ENCODE data around the gene BMAL1. TPM values are rescaled to one million over a fixed set of nuclear protein-coding genes. Genes with fewer than 3 reads are reported as not detected.

The BMAL1 gene
- total RNA-seq, 1 donor, result 13.0 TPM

DNA sequence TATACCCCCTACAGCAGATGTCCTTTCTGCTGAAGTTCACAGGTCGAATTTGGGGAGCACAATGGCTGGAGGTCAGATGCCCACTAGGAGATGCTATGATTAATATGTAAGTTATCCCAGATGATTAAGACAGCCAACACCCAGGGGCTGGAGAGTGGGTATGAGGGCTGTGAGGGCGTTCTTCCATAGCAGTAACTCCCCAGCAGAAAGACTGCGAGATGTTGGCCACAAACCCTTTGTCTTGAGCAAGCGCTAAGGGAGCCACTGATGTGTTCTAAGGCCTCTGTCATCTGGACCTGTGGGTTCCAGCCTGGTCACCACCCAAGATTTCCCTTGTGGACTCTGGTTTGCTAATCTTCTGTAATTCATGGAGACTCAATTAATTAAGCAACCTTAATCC lies 77.6 kb downstream of the BMAL1 start:
- TF ChIP-seq, protein P1, sequence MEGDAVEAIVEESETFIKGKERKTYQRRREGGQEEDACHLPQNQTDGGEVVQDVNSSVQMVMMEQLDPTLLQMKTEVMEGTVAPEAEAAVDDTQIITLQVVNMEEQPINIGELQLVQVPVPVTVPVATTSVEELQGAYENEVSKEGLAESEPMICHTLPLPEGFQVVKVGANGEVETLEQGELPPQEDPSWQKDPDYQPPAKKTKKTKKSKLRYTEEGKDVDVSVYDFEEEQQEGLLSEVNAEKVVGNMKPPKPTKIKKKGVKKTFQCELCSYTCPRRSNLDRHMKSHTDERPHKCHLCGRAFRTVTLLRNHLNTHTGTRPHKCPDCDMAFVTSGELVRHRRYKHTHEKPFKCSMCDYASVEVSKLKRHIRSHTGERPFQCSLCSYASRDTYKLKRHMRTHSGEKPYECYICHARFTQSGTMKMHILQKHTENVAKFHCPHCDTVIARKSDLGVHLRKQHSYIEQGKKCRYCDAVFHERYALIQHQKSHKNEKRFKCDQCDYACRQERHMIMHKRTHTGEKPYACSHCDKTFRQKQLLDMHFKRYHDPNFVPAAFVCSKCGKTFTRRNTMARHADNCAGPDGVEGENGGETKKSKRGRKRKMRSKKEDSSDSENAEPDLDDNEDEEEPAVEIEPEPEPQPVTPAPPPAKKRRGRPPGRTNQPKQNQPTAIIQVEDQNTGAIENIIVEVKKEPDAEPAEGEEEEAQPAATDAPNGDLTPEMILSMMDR (IDR thresholded peaks at IDR 0.05; ENCODE audit: extremely low read depth, low read depth, low read length), result no peak
- H3K4me2 ChIP-seq (ENCODE audit: insufficient read depth, low read length), result no peak overlapping the region

DNA sequence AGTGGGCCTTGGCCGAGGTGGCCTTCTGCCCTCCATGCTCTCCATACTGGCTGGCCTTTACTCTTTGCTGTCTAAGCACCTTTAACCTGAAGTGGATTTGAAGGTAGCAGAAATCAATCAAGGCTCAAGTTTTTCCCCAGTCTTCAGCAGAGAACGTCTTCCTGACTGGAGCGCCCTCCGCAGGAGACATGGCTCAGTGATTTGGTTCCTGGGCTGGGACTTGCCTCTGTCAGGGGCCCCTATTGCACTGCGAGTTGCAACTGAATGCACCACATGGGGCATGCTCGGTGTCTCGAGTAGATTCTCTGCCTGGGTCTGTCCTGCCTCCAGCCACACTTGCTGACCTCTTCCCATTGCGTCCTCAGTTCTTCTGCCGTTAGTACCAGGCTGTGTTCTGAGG lies 79.6 kb downstream of the BMAL1 start:
- Histone ChIP-seq H2AFZ (ENCODE audit: low read length) (no peak overlapping the region), H4K20me1 (ENCODE audit: insufficient read depth, low read length) (no peaks in the 10 kb centered on the region), H3K79me2 (ENCODE audit: insufficient read depth, low read length) (no peaks in the 10 kb centered on the region), H3K9me3 (ENCODE audit: low read depth, low read length) (no peaks in the 10 kb centered on the region), H3K27ac (ENCODE audit: low read depth, low read length) (no peak overlapping the region), H3K4me2 (ENCODE audit: insufficient read depth, low read length) (no peak overlapping the region), H3K27me3 (ENCODE audit: insufficient read depth, low read length) (no peaks in the 10 kb centered on the region), H3K4me3 (ENCODE audit: insufficient read depth, low read length) (no peak overlapping the region), H3K36me3 (ENCODE audit: insufficient read depth, low read length) (peaks cover 19% of the 10 kb centered on the region), H3K4me1 (ENCODE audit: insufficient read depth, low read length) (no peaks in the 10 kb centered on the region)
- no peak for DNase-seq (ENCODE audit: insufficient read length, low spot score, missing footprints)
- TF ChIP-seq, protein P1 (IDR thresholded peaks at IDR 0.05; ENCODE audit: extremely low read depth, low read depth, low read length), result no peak

More for the DNA sequence above, 77.6 kb downstream of the BMAL1 start:
- Histone ChIP-seq H3K9me3 (ENCODE audit: low read depth, low read length) (no peaks in the 10 kb centered on the region), H3K27me3 (ENCODE audit: insufficient read depth, low read length) (no peaks in the 10 kb centered on the region), H3K4me3 (ENCODE audit: insufficient read depth, low read length) (no peak overlapping the region), H3K79me2 (ENCODE audit: insufficient read depth, low read length) (no peaks in the 10 kb centered on the region), H3K27ac (ENCODE audit: low read depth, low read length) (no peak overlapping the region), H3K36me3 (ENCODE audit: insufficient read depth, low read length) (peaks cover 8% of the 10 kb centered on the region), H3K4me1 (ENCODE audit: insufficient read depth, low read length) (no peaks in the 10 kb centered on the region), H4K20me1 (ENCODE audit: insufficient read depth, low read length) (no peaks in the 10 kb centered on the region), H2AFZ (ENCODE audit: low read length) (no peak overlapping the region)
- DNase-seq (ENCODE audit: insufficient read length, low spot score, missing footprints), result no peak

DNA sequence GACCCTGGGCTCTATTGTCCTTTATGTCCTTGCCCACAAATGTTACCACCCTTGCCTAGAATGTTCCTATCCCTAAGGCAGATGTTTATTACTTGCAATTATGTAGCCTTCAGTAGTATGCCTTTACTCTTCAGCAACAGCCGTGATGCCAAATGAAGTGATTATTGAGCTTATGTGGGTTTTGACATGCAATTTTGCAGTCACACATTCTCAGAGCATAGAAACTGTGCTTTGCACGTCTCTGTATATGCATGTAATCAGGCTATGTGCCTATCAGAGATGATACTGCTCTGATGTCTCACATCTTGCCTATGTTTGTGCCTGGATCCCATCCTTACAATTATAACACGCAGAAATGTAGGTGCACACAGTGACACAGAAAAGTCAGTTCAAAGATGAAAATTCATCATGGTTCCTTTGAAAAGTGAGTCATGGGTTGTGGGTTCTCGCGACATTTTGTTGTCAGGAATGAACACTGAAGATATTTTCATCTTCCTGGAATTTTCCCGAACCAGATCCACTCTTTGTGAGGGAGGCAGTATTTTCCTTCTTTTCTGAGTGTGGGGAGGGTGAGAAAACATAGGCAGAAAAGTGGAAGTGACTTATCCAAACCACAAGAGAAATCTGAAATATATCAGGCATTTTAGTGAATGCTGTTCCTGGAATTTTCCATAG lies 81.1 kb downstream of the BMAL1 start:
- H3K27ac ChIP-seq (ENCODE audit: low read depth, low read length), result peak overlapping the region; percentile 17
- peak overlapping the region; percentile 10 for H3K4me3 ChIP-seq (ENCODE audit: insufficient read depth, low read length)
- peak overlapping the region; percentile 45 for H3K4me2 ChIP-seq (ENCODE audit: insufficient read depth, low read length)
- H3K27me3 ChIP-seq (ENCODE audit: insufficient read depth, low read length), result no peaks in the 10 kb centered on the region
- H4K20me1 ChIP-seq (ENCODE audit: insufficient read depth, low read length), result no peaks in the 10 kb centered on the region
- TF ChIP-seq, protein P1 (IDR thresholded peaks at IDR 0.05; ENCODE audit: extremely low read depth, low read depth, low read length), result no peak
- no peaks in the 10 kb centered on the region for H3K4me1 ChIP-seq (ENCODE audit: insufficient read depth, low read length)
- peaks cover 19% of the 10 kb centered on the region for H3K36me3 ChIP-seq (ENCODE audit: insufficient read depth, low read length)
- no peaks in the 10 kb centered on the region for H3K9me3 ChIP-seq (ENCODE audit: low read depth, low read length)
- DNase-seq (ENCODE audit: insufficient read length, low spot score, missing footprints), result no peak
- H2AFZ ChIP-seq (ENCODE audit: low read length), result peak overlapping the region; percentile 8
- no peaks in the 10 kb centered on the region for H3K79me2 ChIP-seq (ENCODE audit: insufficient read depth, low read length)

DNA sequence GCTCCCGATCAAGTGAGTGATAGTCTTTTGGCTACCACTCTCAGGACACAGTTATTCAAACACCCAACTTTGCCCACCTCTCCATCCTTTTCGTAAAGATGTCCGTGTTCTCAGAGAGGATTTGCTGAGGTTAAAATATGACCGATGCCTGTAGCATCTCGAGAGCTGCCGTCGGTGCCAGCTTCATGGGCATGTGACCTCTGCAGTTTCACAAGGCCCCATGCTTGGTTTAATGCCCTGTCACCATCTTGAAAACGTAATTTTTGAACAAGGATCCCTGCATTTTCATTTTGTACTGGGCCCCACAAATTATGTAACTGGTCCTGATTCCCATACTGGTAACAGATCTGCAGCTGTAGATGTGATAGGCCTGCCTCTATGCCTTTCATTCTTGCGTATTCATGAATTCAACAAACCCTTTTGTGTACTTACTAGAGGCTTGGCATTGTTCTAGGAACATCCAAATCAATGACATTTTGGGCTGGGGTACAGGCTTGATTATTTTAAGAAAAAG lies 85.1 kb downstream of the BMAL1 start:
- H3K27me3 ChIP-seq (ENCODE audit: insufficient read depth, low read length), result no peaks in the 10 kb centered on the region
- H2AFZ ChIP-seq (ENCODE audit: low read length), result no peak overlapping the region
- no peaks in the 10 kb centered on the region for H4K20me1 ChIP-seq (ENCODE audit: insufficient read depth, low read length)
- H3K9me3 ChIP-seq (ENCODE audit: low read depth, low read length), result no peaks in the 10 kb centered on the region
- no peaks in the 10 kb centered on the region for H3K79me2 ChIP-seq (ENCODE audit: insufficient read depth, low read length)
- no peak overlapping the region for H3K27ac ChIP-seq (ENCODE audit: low read depth, low read length)
- TF ChIP-seq, protein P1 (IDR thresholded peaks at IDR 0.05; ENCODE audit: extremely low read depth, low read depth, low read length), result no peak
- no peak for DNase-seq (ENCODE audit: insufficient read length, low spot score, missing footprints)
- H3K4me2 ChIP-seq (ENCODE audit: insufficient read depth, low read length), result no peak overlapping the region
- H3K4me3 ChIP-seq (ENCODE audit: insufficient read depth, low read length), result no peak overlapping the region
- peaks cover 11% of the 10 kb centered on the region for H3K36me3 ChIP-seq (ENCODE audit: insufficient read depth, low read length)
- peaks cover 6% of the 10 kb centered on the region for H3K4me1 ChIP-seq (ENCODE audit: insufficient read depth, low read length)
